ENCODE data around the gene GSTA1. TPM values are rescaled to one million over a fixed set of nuclear protein-coding genes. Genes with fewer than 3 reads are reported as not detected.
"Not testable (repeated sequence)": the region's sequence is repeated elsewhere in the genome, so short reads cannot be mapped to it uniquely, and the experiment has no call there.

The GSTA1 gene
- total and polyA plus RNA-seq, 9 donors, result 4.7 to 1,921 (median 44.5) TPM

- no peaks in the 10 kb centered on the region for H3K27me3 ChIP-seq
- H3K4me3 ChIP-seq, result no peak overlapping the region
- H3K27ac ChIP-seq, result no peak overlapping the region
- H3K4me1 ChIP-seq (ENCODE audit: insufficient read depth), result no peaks in the 10 kb centered on the region
- WGBS, 3 donors, result 64 to 84% (median 83%) methylated on average over 1 of the region's 1 CpG
- TF ChIP-seq POLR2A (IDR thresholded peaks at IDR 0.05) (no peak), CTCF (IDR thresholded peaks at IDR 0.05) (no peak), EP300 (IDR thresholded peaks at IDR 0.05) (no peak)
- no peak for DNase-seq
- intact Hi-C loops (cut with DNase I), result no loop called here
- H3K9me3 ChIP-seq, result no peaks in the 10 kb centered on the region
- no peaks in the 10 kb centered on the region for H3K36me3 ChIP-seq
These were observed 18.2 kb upstream of the GSTA1 start for GRCh38 chr6:52821842-52822241.

GRCh38 chr6:52820198-52820597 is 16.6 kb upstream of the GSTA1 start:
- no peaks in the 10 kb centered on the region for H3K4me1 ChIP-seq (ENCODE audit: insufficient read depth)
- TF ChIP-seq EP300 (IDR thresholded peaks at IDR 0.05), result no peak
- TF ChIP-seq CTCF (IDR thresholded peaks at IDR 0.05), result no peak
- no peak for TF ChIP-seq POLR2A (IDR thresholded peaks at IDR 0.05)
- no peaks in the 10 kb centered on the region for H3K9me3 ChIP-seq
- H3K4me3 ChIP-seq, result no peak overlapping the region
- no peaks in the 10 kb centered on the region for H3K27me3 ChIP-seq
- 40 to 52% (median 49%) methylated on average over 2 of the region's 2 CpGs for WGBS, 3 donors
- no peak overlapping the region for H3K27ac ChIP-seq
- H3K36me3 ChIP-seq, result no peaks in the 10 kb centered on the region
- intact Hi-C loops (cut with DNase I), result no loop called here
- no peak for DNase-seq

GRCh38 chr6:52815167-52816092 is 11.8 kb upstream of the GSTA1 start:
- TF ChIP-seq POLR2A (IDR thresholded peaks at IDR 0.05), result no peak
- no peak for TF ChIP-seq CTCF (IDR thresholded peaks at IDR 0.05)
- no peak for TF ChIP-seq EP300 (IDR thresholded peaks at IDR 0.05)
- Histone ChIP-seq H3K36me3 (no peaks in the 10 kb centered on the region), H3K4me3 (no peak overlapping the region), H3K4me1 (ENCODE audit: insufficient read depth) (no peaks in the 10 kb centered on the region), H3K9me3 (no peaks in the 10 kb centered on the region), H3K27me3 (no peaks in the 10 kb centered on the region), H3K27ac (no peak overlapping the region)
- intact Hi-C loops (cut with DNase I), result no loop called here
- peak in 2 of 5 donors; percentile 16 to 32 for DNase-seq
- 45% methylated on average over 15 of the region's 15 CpGs for WGBS, 3 donors

- 65 to 81% (median 67%) methylated on average over 3 of the region's 3 CpGs for WGBS, 3 donors
- intact Hi-C loops (cut with DNase I); H3K4me3 ChIP-seq; H3K9me3 ChIP-seq; DNase-seq; H3K4me1 ChIP-seq (ENCODE audit: insufficient read depth); H3K27ac ChIP-seq; H3K36me3 ChIP-seq; H3K27me3 ChIP-seq: not testable (repeated sequence)
These were observed 10.9 kb upstream of the GSTA1 start for GRCh38 chr6:52814545-52814944.

- H3K4me3 ChIP-seq; H3K9me3 ChIP-seq; intact Hi-C loops (cut with DNase I); H3K4me1 ChIP-seq (ENCODE audit: insufficient read depth); H3K36me3 ChIP-seq; H3K27ac ChIP-seq; DNase-seq; H3K27me3 ChIP-seq: not testable (repeated sequence)
- WGBS, 3 donors, result 81 to 86% (median 83%) methylated on average over 4 of the region's 4 CpGs
These were observed 6.2 kb upstream of the GSTA1 start for GRCh38 chr6:52809777-52810176.
